ENCODE results near the gene EIF2B2. TPM values are rescaled to one million over a fixed set of nuclear protein-coding genes. Genes with fewer than 3 reads are reported as not detected.
A peak's percentile ranks its signal among the peaks of the same experiment; 100 is the strongest.

Gene EIF2B2
- total RNA-seq, 1 experiment from 2014 or later, result 139 TPM

DNA sequence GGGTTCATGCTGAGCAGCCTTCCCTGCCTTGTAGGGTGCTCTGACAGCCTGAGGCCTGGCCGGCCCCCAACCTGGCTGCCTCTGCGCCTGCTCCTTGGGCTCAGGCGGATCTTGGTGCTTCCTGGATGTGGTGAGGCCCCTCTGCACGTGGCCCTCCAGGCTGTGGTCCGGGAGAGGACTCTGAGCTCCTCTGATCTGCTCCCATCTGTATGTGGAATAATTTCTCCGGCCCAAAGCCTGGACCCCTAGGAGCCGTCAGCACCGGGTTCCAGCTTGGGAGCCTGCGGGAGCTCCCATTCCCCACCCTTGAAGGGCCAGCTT is 21.3 kb upstream of the EIF2B2 start:
- Histone ChIP-seq H3K27me3 (ENCODE audit: insufficient read depth, low read depth) (no peaks in the 10 kb centered on the region), H2AFZ (no peak overlapping the region), H3K9me2 (ENCODE audit: insufficient read depth) (no peaks in the 10 kb centered on the region), H3K4me3 (no peak overlapping the region), H4K20me1 (ENCODE audit: insufficient read depth) (no peaks in the 10 kb centered on the region), H3K4me1 (replicated peaks; ENCODE audit: insufficient read depth) (peaks cover 36% of the 10 kb centered on the region), H3K79me2 (ENCODE audit: low read depth) (no peaks in the 10 kb centered on the region), H3K27ac (no peak overlapping the region), H3K36me3 (ENCODE audit: low read depth) (no peaks in the 10 kb centered on the region), H3F3A (ENCODE audit: insufficient read depth, low read depth) (peaks cover 23% of the 10 kb centered on the region), H3K4me2 (no peak overlapping the region), H3K9me3 (ENCODE audit: insufficient read depth, low read depth) (no peaks in the 10 kb centered on the region)
- no peak for DNase-seq
- intact Hi-C loops (cut with micrococcal nuclease; ENCODE audit: unreplicated experiment), result no loop called here
- ChIA-PET CTCF (interaction anchor here (0.7 kb wide), 3 partner anchors 58 to 87 kb away, joined by 4 to 25 read pairs (median 5); partner anchors contain the start of gene RPS6KL1), POLR2A (ENCODE audit: unreplicated experiment) (no interaction called here)
- BruUV-seq (replicated peaks), result no TSS peak
- TF ChIP-seq EZH2 (IDR thresholded peaks at IDR 0.05; ENCODE audit: low read depth), result no peak
- TF ChIP-seq, protein P1, sequence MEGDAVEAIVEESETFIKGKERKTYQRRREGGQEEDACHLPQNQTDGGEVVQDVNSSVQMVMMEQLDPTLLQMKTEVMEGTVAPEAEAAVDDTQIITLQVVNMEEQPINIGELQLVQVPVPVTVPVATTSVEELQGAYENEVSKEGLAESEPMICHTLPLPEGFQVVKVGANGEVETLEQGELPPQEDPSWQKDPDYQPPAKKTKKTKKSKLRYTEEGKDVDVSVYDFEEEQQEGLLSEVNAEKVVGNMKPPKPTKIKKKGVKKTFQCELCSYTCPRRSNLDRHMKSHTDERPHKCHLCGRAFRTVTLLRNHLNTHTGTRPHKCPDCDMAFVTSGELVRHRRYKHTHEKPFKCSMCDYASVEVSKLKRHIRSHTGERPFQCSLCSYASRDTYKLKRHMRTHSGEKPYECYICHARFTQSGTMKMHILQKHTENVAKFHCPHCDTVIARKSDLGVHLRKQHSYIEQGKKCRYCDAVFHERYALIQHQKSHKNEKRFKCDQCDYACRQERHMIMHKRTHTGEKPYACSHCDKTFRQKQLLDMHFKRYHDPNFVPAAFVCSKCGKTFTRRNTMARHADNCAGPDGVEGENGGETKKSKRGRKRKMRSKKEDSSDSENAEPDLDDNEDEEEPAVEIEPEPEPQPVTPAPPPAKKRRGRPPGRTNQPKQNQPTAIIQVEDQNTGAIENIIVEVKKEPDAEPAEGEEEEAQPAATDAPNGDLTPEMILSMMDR (conservative IDR thresholded peaks at IDR 0.05), result no peak

DNA sequence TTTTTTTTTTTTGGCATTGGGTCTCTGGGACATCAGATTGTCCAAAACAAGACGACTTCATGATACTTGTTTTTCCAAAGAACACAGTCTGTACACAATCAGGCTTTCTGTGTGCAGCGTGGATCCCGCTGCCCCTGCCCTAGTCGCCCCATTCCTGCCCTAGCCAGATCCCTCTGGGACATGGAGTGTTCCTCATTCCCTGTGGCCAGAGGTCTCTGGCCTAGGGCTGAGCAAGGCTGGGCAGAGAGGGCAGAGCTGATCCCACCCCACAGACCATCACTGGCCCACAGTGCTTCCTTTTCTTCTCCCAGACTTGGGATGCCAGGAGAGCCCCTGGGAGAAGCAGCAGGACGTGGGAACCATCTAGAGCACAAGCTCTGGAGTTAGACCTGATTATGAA is 20.9 kb upstream of the EIF2B2 start:
- Histone ChIP-seq H3K36me3 (ENCODE audit: low read depth) (no peaks in the 10 kb centered on the region), H2AFZ (no peak overlapping the region), H4K20me1 (ENCODE audit: insufficient read depth) (no peaks in the 10 kb centered on the region), H3K9me2 (ENCODE audit: insufficient read depth) (no peaks in the 10 kb centered on the region), H3K27ac (no peak overlapping the region), H3K4me1 (replicated peaks; ENCODE audit: insufficient read depth) (peaks cover 36% of the 10 kb centered on the region), H3K9me3 (ENCODE audit: insufficient read depth, low read depth) (no peaks in the 10 kb centered on the region), H3K27me3 (ENCODE audit: insufficient read depth, low read depth) (no peaks in the 10 kb centered on the region), H3K4me2 (no peak overlapping the region), H3K4me3 (no peak overlapping the region), H3F3A (ENCODE audit: insufficient read depth, low read depth) (peaks cover 23% of the 10 kb centered on the region), H3K79me2 (ENCODE audit: low read depth) (no peaks in the 10 kb centered on the region)
- CTCF ChIA-PET, result interaction anchor here (0.5 to 0.8 kb wide), 5 partner anchors 17 to 87 kb away, joined by 3 to 25 read pairs (median 5); partner anchors contain the start of gene RPS6KL1
- no TSS peak for BruUV-seq (replicated peaks)
- intact Hi-C loops (cut with micrococcal nuclease; ENCODE audit: unreplicated experiment), result no loop called here
- no peak for TF ChIP-seq EZH2 (IDR thresholded peaks at IDR 0.05; ENCODE audit: low read depth)
- TF ChIP-seq, protein P1 (conservative IDR thresholded peaks at IDR 0.05), result no peak
- POLR2A ChIA-PET (ENCODE audit: unreplicated experiment), result no interaction called here
- DNase-seq, result no peak

DNA sequence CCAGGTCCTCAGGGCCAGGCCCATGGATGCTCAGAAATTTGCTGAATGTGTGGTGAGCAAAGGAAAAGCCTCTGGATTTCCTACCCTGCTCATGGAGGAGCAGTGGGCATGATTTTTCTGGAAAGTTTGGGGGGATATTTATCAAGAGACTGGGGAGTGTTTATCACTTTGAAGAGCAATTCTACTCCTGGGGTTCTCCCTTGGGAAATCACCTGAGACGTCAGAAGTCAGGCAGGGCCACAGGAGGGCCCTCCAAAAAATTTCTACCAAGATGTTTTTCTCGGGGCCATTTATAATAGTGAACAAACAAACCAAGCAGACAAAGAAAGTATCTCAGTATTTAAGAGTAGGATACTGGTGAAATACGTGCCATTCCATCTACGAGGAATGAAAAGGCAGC is 20.1 kb upstream of the EIF2B2 start:
- intact Hi-C loops (cut with micrococcal nuclease; ENCODE audit: unreplicated experiment), result no loop called here
- no peak overlapping the region for H3K4me3 ChIP-seq
- no peak for DNase-seq
- BruUV-seq (replicated peaks), result no TSS peak
- TF ChIP-seq EZH2 (IDR thresholded peaks at IDR 0.05; ENCODE audit: low read depth), result no peak
- ChIA-PET POLR2A (ENCODE audit: unreplicated experiment) (interaction anchor here (0.6 to 1.6 kb wide), 2 partner anchors 21 to 27 kb away, joined by 5 to 6 read pairs; partner anchors contain the start of genes EIF2B2 and PGF), CTCF (interaction anchor here (0.8 kb wide), 1 partner anchor 18 kb away, joined by 3 read pairs; no protein-coding TSS in a partner anchor)
- peak overlapping the region; percentile 10; the same call in 1 of the 2 replicates for H3K4me2 ChIP-seq
- H3K36me3 ChIP-seq (ENCODE audit: low read depth), result no peaks in the 10 kb centered on the region
- H3K9me3 ChIP-seq (ENCODE audit: insufficient read depth, low read depth), result no peaks in the 10 kb centered on the region
- no peaks in the 10 kb centered on the region for H3K27me3 ChIP-seq (ENCODE audit: insufficient read depth, low read depth)
- no peak overlapping the region for H3K27ac ChIP-seq
- no peaks in the 10 kb centered on the region for H4K20me1 ChIP-seq (ENCODE audit: insufficient read depth)
- peaks cover 43% of the 10 kb centered on the region for H3K4me1 ChIP-seq (replicated peaks; ENCODE audit: insufficient read depth)
- H2AFZ ChIP-seq, result no peak overlapping the region
- H3K9me2 ChIP-seq (ENCODE audit: insufficient read depth), result no peaks in the 10 kb centered on the region
- H3F3A ChIP-seq (ENCODE audit: insufficient read depth, low read depth), result peaks cover 30% of the 10 kb centered on the region
- H3K79me2 ChIP-seq (ENCODE audit: low read depth), result no peaks in the 10 kb centered on the region

DNA sequence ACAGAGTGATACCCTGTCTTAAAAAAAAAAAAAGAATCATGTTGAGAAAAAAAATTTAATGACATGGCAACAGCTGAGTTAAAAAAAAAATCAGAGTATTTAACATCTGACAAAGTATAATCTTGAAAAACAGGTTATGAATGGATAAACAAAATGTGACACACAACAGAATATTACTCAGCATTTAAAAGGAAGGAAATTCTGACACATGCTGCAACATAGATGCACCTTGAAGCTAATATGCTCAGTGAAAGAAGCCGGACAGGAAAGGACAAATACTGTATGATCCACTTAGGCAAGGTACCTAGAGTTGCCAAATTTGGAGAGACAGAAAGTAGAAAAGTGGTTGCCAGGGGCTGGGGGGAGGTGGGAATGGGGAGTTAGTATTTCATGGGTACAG is 19.4 kb upstream of the EIF2B2 start:
- intact Hi-C loops (cut with micrococcal nuclease; ENCODE audit: unreplicated experiment), result no loop called here
- H3K36me3 ChIP-seq (ENCODE audit: low read depth), result no peaks in the 10 kb centered on the region
- peaks cover 45% of the 10 kb centered on the region for H3K4me1 ChIP-seq (replicated peaks; ENCODE audit: insufficient read depth)
- no peaks in the 10 kb centered on the region for H4K20me1 ChIP-seq (ENCODE audit: insufficient read depth)
- ChIA-PET POLR2A (ENCODE audit: unreplicated experiment) (interaction anchor here (0.6 to 1.6 kb wide), 3 partner anchors 20 to 98 kb away, joined by 5 to 6 read pairs (median 6); partner anchors contain the start of genes EIF2B2 and PGF), CTCF (no interaction called here)
- BruUV-seq (replicated peaks), result no TSS peak
- no peaks in the 10 kb centered on the region for H3K79me2 ChIP-seq (ENCODE audit: low read depth)
- no peaks in the 10 kb centered on the region for H3K9me3 ChIP-seq (ENCODE audit: insufficient read depth, low read depth)
- H2AFZ ChIP-seq, result no peak overlapping the region
- peaks cover 37% of the 10 kb centered on the region for H3F3A ChIP-seq (ENCODE audit: insufficient read depth, low read depth)
- H3K27me3 ChIP-seq (ENCODE audit: insufficient read depth, low read depth), result no peaks in the 10 kb centered on the region
- DNase-seq, result peak in 1 of 2 experiments; percentile 93
- H3K9me2 ChIP-seq (ENCODE audit: insufficient read depth), result no peaks in the 10 kb centered on the region
- peak overlapping the region; percentile 52 for H3K4me2 ChIP-seq
- TF ChIP-seq EZH2 (IDR thresholded peaks at IDR 0.05; ENCODE audit: low read depth), result no peak
- TF ChIP-seq, protein P1 (conservative IDR thresholded peaks at IDR 0.05), result no peak
- peak overlapping the region; percentile 43; the same call in 1 of the 2 replicates for H3K27ac ChIP-seq
- H3K4me3 ChIP-seq, result no peak overlapping the region

All from PC-9 (cell line).